GM12878 (cell line): ENCODE data around the gene SUGP2.

Experiments used
- CTCF ChIP-seq, 3 experiments: IDR thresholded peaks in 2 of 3; conservative IDR thresholded peaks in 1 of 3; 2 replicates each; pipeline ENCODE4 v1.5.1; 2011; ENCODE audit warnings: low read depth in 3 of 3, low read length in 3 of 3, mild to moderate bottlenecking in 3 of 3, control low read depth in 2 of 3, moderate library complexity in 2 of 3, inconsistent platforms in 1 of 3, mixed read lengths in 1 of 3; ENCODE audit not compliant: control insufficient read depth in 2 of 3, insufficient read depth in 1 of 3; ENCODE audit errors: extremely low read depth in 1 of 3
- FOXM1 ChIP-seq: IDR thresholded peaks from 2 replicates; pipeline ENCODE4 v1.6.1; 2012; ENCODE audit warnings: low read depth, mild to moderate bottlenecking, inconsistent platforms, low read length, moderate library complexity
- POLR2A ChIP-seq: IDR thresholded peaks from 2 replicates; pipeline ENCODE4 v1.6.1; 2011; ENCODE audit warnings: low read depth, mild to moderate bottlenecking, low read length
- RCOR1 ChIP-seq: conservative IDR thresholded peaks from 2 replicates; pipeline ENCODE4 v1.6.1; 2012; ENCODE audit warnings: low read depth, low read length, improper control_type of control experiment
- ZZZ3 ChIP-seq: IDR thresholded peaks from 2 replicates; pipeline ENCODE4 v1.6.1; 2011; ENCODE audit warnings: low read depth; ENCODE audit not compliant: control insufficient read depth, insufficient read length

- peak in 2 of 3 experiments; percentile 40 to 41; a peak in 4 of 6 replicates for TF ChIP-seq CTCF (IDR thresholded peaks at IDR 0.05 in 2 of 3, conservative IDR thresholded peaks at IDR 0.05 in 1 of 3; ENCODE audit: control insufficient read depth in 2 of 3, extremely low read depth in 1 of 3, insufficient read depth in 1 of 3, low read depth in 3 of 3, low read length in 3 of 3)
- TF ChIP-seq RCOR1, result no peak
- TF ChIP-seq FOXM1, result no peak
- no peak for TF ChIP-seq ZZZ3
- peak; percentile 27; the same call in 1 of the 2 replicates for TF ChIP-seq POLR2A
These were observed 30.9 kb upstream of the SUGP2 start for GRCh38 chr19:19064098-19064722.
